Activated CD8-positive, alpha-beta T cell treated with anti-CD3 and anti-CD28 coated beads for 36 hours (primary cell): ENCODE data around the gene RAET1E. TPM values are rescaled to one million over a fixed set of nuclear protein-coding genes. Genes with fewer than 3 reads are reported as not detected.
A peak's percentile ranks its signal among the peaks of the same experiment; 100 is the strongest.
"Not testable (repeated sequence)": the region's sequence is repeated elsewhere in the genome, so short reads cannot be mapped to it uniquely, and the experiment has no call there.

Experiments
- ATAC-seq: fragments of 200-7000 bp; cut with Tn5 transposase; one replicate; pipeline ENCODE4 v1.10.0; 2021; ENCODE audit warnings: mild to moderate bottlenecking, moderate library complexity
- CTCF ChIA-PET: fragments of 350-600 bp; sonication (Branson Sonifier 250); formaldehyde crosslinking; loops from one replicate; lab custom pipeline; 2021; ENCODE audit warnings: antibody characterized with exemption; lab: Charles Lee
- POLR2A ChIA-PET: fragments of 350-600 bp; sonication (Branson Sonifier 250); formaldehyde crosslinking; loops from one replicate; lab custom pipeline; 2021; ENCODE audit warnings: antibody characterized with exemption; lab: Charles Lee
- DNase-seq: peaks from one replicate; pipeline ENCODE4 v3.0.0-alpha.2; 2020
- H3K27ac Mint-ChIP-seq: one replicate; pipeline ENCODE4 v1.8.0; 2021; ENCODE audit warnings: mild to moderate bottlenecking, mixed read lengths
- H3K27me3 Mint-ChIP-seq: one replicate; pipeline ENCODE4 v1.8.0; 2021; ENCODE audit warnings: mixed read lengths
- H3K36me3 Mint-ChIP-seq: one replicate; pipeline ENCODE4 v1.8.0; 2021; ENCODE audit warnings: low read depth, mixed read lengths
- H3K4me1 Mint-ChIP-seq: one replicate; pipeline ENCODE4 v1.8.0; 2021; ENCODE audit warnings: low read depth, mixed read lengths
- H3K4me3 Mint-ChIP-seq: one replicate; pipeline ENCODE4 v1.8.0; 2021; ENCODE audit warnings: mild to moderate bottlenecking, moderate library complexity, mixed read lengths
- H3K9me3 Mint-ChIP-seq: one replicate; pipeline ENCODE4 v1.8.0; 2021; ENCODE audit warnings: mixed read lengths
- intact Hi-C: fragments of 100-400 bp; cut with micrococcal nuclease; formaldehyde crosslinking; loops from one replicate; pipeline ENCODE4 v1.10.0; 2022
- total RNA-seq, 2 experiments: library from RNA; stranded (reverse); gene quantifications; one replicate each; pipeline ENCODE4 v1.2.3, GENCODE V29; 2021
- TF ChIP-seq, protein P1 (sequence below): fragments of 200-600 bp; IDR thresholded peaks from one replicate; pipeline ENCODE4 v1.8.0; 2022; ENCODE audit warnings: antibody characterized with exemption, mild to moderate bottlenecking

Gene RAET1E
- total RNA-seq, 2 experiments from 2014 or later = not detected

DNA sequence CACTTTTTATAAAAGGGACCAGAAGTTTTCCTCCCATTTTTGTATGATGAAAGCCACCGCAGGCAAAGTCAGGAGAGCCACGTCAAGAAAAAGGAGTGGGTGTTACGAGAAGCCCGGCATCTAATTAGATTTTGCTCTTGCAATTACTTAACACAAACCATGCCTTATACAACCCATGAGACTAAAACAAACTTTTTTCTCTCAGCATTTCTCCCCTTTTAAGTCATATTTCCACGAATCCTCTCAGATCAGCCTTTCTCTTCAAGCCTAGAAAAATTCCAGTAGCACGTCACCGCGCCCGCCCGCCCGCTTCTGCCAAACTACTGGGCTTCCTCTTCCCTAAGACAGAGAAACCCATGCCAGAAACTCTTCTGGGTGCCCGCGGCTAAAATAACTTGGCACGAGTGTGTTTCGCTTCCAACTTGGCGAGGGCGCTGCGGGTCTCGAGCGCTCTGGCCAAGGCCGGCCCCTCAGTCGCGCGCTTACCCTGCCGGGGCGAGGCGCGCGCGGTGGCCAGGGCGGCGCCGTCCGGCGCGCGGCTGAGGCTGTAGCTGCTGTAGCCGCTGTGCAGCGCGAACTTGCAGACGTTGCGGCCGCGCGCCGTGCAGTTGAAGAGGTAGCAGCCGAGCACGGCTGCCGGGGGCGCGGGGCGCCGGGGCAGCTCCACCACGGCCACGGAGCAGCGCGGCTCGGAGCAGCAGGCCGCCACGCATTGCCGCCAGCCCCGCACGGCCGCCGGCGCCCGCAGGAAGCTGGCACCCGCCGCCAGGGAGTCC lies 34.8 kb downstream of the RAET1E start:
- intact Hi-C loops = no loop called here
- no peaks in the 10 kb centered on the region for H3K36me3 Mint-ChIP-seq
- peaks cover 7% of the 10 kb centered on the region for H3K4me1 Mint-ChIP-seq
- ATAC-seq (peak; percentile 20), DNase-seq (peak; percentile 48)
- H3K4me3 Mint-ChIP-seq = peak overlapping the region; percentile 77
- CTCF ChIA-PET = interaction anchor here (1.1 kb wide), 1 partner anchor 154 kb away, joined by 3 read pairs; no protein-coding TSS in a partner anchor
- no peaks in the 10 kb centered on the region for H3K9me3 Mint-ChIP-seq
- POLR2A ChIA-PET = interaction anchor here (0.7 to 1.5 kb wide), 2 partner anchors 14 to 40 kb away, joined by 3 read pairs; no protein-coding TSS in a partner anchor
- H3K27me3 Mint-ChIP-seq = peaks cover 22% of the 10 kb centered on the region
- TF ChIP-seq, protein P1, sequence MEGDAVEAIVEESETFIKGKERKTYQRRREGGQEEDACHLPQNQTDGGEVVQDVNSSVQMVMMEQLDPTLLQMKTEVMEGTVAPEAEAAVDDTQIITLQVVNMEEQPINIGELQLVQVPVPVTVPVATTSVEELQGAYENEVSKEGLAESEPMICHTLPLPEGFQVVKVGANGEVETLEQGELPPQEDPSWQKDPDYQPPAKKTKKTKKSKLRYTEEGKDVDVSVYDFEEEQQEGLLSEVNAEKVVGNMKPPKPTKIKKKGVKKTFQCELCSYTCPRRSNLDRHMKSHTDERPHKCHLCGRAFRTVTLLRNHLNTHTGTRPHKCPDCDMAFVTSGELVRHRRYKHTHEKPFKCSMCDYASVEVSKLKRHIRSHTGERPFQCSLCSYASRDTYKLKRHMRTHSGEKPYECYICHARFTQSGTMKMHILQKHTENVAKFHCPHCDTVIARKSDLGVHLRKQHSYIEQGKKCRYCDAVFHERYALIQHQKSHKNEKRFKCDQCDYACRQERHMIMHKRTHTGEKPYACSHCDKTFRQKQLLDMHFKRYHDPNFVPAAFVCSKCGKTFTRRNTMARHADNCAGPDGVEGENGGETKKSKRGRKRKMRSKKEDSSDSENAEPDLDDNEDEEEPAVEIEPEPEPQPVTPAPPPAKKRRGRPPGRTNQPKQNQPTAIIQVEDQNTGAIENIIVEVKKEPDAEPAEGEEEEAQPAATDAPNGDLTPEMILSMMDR = no peak
- H3K27ac Mint-ChIP-seq = peak overlapping the region; percentile 23

DNA sequence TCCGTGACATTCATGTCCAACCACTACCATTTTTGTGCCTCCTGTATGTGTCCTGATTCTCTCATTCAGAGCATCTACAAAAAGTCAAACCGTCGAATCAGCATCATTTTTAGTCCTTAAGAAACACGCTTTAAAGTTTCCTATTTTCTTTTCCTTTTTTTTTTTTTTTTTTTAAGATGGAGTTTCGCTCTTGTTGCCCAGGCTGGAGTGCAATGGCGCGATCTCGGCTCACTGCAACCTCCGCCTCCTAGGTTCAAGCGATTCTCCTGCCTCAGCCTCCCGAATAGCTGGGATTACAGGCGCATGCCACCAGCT lies 35.5 kb downstream of the RAET1E start:
- H3K36me3 Mint-ChIP-seq, H3K27ac Mint-ChIP-seq, CTCF ChIA-PET, DNase-seq, H3K9me3 Mint-ChIP-seq, ATAC-seq, H3K4me1 Mint-ChIP-seq, intact Hi-C loops: not testable (repeated sequence)
- peak overlapping the region; percentile 77 for H3K4me3 Mint-ChIP-seq
- POLR2A ChIA-PET = interaction anchor here (1.5 kb wide), 1 partner anchor 39 kb away, joined by 3 read pairs; no protein-coding TSS in a partner anchor
- H3K27me3 Mint-ChIP-seq = peaks cover 24% of the 10 kb centered on the region

DNA sequence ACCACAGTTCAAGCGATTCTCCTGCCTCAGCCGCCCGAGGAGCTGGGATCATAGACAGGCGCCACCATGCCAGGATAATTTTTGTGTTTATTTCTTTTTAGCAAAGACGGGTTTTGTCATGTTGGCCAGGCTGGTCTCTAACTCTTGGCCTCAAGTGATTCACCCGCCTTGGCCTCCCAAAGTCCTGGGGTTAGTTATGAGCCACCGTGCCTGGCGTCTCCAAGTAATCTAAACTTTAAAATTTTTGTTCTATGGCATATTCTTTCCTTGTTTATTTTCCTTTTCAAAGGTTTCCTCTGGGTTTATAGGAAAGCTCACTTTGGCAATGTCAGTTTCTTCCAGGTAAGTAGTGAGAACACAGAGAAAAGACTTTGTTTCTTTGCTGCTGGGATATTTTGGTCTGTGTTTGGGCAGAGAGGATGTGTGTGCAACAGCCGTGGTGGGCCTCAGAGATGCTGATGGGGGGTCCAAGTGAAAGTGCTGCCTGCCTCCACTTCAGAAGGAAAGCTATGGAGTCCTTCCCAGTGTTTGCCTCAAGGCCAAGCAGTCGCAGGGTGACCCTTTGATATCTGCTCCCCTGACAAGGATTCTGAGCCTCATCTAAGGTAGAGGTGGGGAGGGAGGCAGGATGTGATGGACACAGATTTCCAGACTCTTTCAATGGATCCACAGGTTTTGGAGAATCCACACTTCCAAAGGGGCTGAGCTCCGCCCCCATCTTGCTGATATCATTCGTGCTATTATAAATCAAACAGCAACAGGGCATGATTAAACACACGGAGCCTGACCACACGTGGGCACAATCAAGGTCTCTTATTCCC lies 36.1 kb downstream of the RAET1E start:
- ATAC-seq = no peak
- no peak for DNase-seq
- Mint-ChIP-seq H3K4me1 (peaks cover 7% of the 10 kb centered on the region), H3K9me3 (no peaks in the 10 kb centered on the region), H3K27me3 (peaks cover 24% of the 10 kb centered on the region), H3K4me3 (no peak overlapping the region), H3K27ac (no peak overlapping the region), H3K36me3 (no peaks in the 10 kb centered on the region)
- TF ChIP-seq, protein P1 = no peak
- intact Hi-C loops = no loop called here
- ChIA-PET POLR2A (interaction anchor here (1.5 kb wide), 1 partner anchor 38 kb away, joined by 3 read pairs; no protein-coding TSS in a partner anchor), CTCF (interaction anchor here (0.7 kb wide), 1 partner anchor 38 kb away, joined by 3 read pairs; no protein-coding TSS in a partner anchor)

DNA sequence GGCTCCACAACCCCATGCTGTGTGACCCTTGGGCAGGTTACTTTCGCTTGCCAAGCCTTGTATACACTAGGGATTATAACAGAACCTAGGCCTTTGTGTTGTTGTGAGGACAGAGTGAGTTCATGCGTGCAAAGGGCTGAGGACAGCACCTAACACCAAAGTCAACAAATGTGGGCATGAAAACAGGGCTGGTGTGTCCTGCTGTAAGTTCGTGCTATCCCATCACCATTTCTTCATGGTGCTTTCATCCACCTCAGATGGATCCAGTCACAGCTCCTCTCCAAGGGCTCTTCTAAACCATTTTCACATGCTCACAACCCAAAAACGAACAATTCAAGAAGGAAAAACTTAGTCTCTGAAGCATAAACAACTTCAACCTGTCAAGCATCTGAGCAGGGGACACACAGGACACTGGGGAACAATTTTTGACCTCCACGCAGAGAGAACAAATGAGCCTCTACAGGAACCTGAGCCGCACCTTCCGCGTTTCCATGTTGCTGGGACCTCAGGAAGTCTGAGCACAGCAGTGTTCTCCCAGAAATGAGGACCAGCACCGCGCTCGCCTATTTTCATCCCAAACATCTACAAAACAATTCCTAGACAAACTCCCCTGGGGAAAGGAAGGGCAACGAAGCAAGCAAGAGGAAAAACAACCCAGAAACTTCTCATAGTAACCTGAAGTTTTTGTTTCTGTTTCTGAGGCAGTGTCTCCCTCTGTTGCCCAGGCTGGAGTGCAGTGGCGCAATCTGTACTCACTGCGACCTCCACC lies 36.9 kb downstream of the RAET1E start:
- ATAC-seq = no peak
- CTCF ChIA-PET = no interaction called here

DNA sequence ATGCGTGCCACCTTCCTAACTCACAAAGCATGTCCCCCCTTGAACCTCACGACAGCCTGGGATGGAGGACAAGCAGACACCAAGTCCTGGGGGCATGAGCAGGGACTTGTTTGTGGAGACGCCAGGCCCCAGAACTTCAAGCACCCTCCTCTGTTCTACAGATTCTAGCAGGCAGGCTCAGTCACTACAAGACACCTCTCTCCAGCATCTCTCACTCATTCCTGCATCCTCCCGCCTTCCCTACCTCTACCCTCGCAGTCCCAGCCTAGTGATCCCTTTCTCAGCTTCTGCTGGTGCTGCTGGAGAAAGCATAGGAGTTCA lies 37.4 kb downstream of the RAET1E start:
- no peak for DNase-seq
- Mint-ChIP-seq H3K4me1 (peaks cover 7% of the 10 kb centered on the region), H3K27me3 (peaks cover 30% of the 10 kb centered on the region), H3K4me3 (no peak overlapping the region), H3K27ac (no peak overlapping the region), H3K36me3 (no peaks in the 10 kb centered on the region), H3K9me3 (no peaks in the 10 kb centered on the region)
- TF ChIP-seq, protein P1 = no peak
- ChIA-PET POLR2A (no interaction called here), CTCF (no interaction called here)
- intact Hi-C loops = no loop called here
- ATAC-seq = no peak

More for the DNA sequence above, 36.9 kb downstream of the RAET1E start:
- POLR2A ChIA-PET = interaction anchor here (1.5 kb wide), 1 partner anchor 37 kb away, joined by 3 read pairs; no protein-coding TSS in a partner anchor
- Mint-ChIP-seq H3K36me3 (no peaks in the 10 kb centered on the region), H3K27ac (no peak overlapping the region), H3K4me3 (no peak overlapping the region), H3K9me3 (no peaks in the 10 kb centered on the region), H3K27me3 (peaks cover 28% of the 10 kb centered on the region), H3K4me1 (peaks cover 7% of the 10 kb centered on the region)
- intact Hi-C loops = no loop called here
- no peak for DNase-seq
- TF ChIP-seq, protein P1 = no peak
